Erythroblast (primary cell): ENCODE data around the gene TMPRSS4.

Experiments used
- DNase-seq, 2 experiments: peaks; one replicate each; lab custom pipeline; 2025; lab: John Stamatoyannopoulos, UW
- GATA1 ChIP-seq: IDR thresholded peaks from 2 replicates; pipeline ENCODE4 v1.6.1; 2011; ENCODE audit warnings: low read depth, mild to moderate bottlenecking, control low read depth, low read length, moderate library complexity
- POLR2A ChIP-seq: IDR thresholded peaks from 2 replicates; pipeline ENCODE4 v1.6.1; 2011; ENCODE audit warnings: mild to moderate bottlenecking, low read length

Gene TMPRSS4

GRCh38 chr11:118111744-118112035 lies 34.8 kb downstream of the TMPRSS4 start:
- TF ChIP-seq POLR2A (no peak), GATA1 (no peak)
- DNase-seq, result no peak

- TF ChIP-seq GATA1, result no peak
- TF ChIP-seq POLR2A, result no peak
- DNase-seq, result no peak
Measured at GRCh38 chr11:118112711-118113430, 36.0 kb downstream of the TMPRSS4 start.

- no peak for TF ChIP-seq GATA1
- no peak for TF ChIP-seq POLR2A
- DNase-seq, result no peak
Measured at GRCh38 chr11:118114266-118114665, 37.4 kb downstream of the TMPRSS4 start.

GRCh38 chr11:118115048-118115447 lies 38.2 kb downstream of the TMPRSS4 start:
- no peak for DNase-seq
- TF ChIP-seq POLR2A, result no peak
- no peak for TF ChIP-seq GATA1

- TF ChIP-seq POLR2A, result no peak
- no peak for DNase-seq
Measured at GRCh38 chr11:118117790-118118601, 41.1 kb downstream of the TMPRSS4 start.

- no peak for TF ChIP-seq POLR2A
- TF ChIP-seq GATA1, result no peak
- no peak for DNase-seq
Measured at GRCh38 chr11:118120793-118121192, 43.9 kb downstream of the TMPRSS4 start.

GRCh38 chr11:118124929-118125535 lies 48.2 kb downstream of the TMPRSS4 start:
- TF ChIP-seq GATA1, result no peak
- no peak for TF ChIP-seq POLR2A
- no peak for DNase-seq

GRCh38 chr11:118126082-118126838 lies 49.4 kb downstream of the TMPRSS4 start:
- TF ChIP-seq GATA1 (no peak), POLR2A (no peak)
- DNase-seq, result no peak

GRCh38 chr11:118128310-118128709 lies 51.4 kb downstream of the TMPRSS4 start:
- TF ChIP-seq POLR2A (no peak), GATA1 (no peak)
- DNase-seq, result no peak

- DNase-seq, result no peak
Measured at GRCh38 chr11:118128721-118129470, 52.0 kb downstream of the TMPRSS4 start.

GRCh38 chr11:118129471-118130172 lies 52.7 kb downstream of the TMPRSS4 start:
- TF ChIP-seq POLR2A, result no peak
- no peak for TF ChIP-seq GATA1
- DNase-seq, result no peak

More at GRCh38 chr11:118128721-118129470, 52.0 kb downstream of the TMPRSS4 start:
- TF ChIP-seq GATA1, result no peak

- no peak for DNase-seq
- TF ChIP-seq GATA1, result no peak
- TF ChIP-seq POLR2A, result no peak
Measured at GRCh38 chr11:118132385-118133151, 55.7 kb downstream of the TMPRSS4 start.
